ENCODE data around the gene TAF11L6. TPM values are rescaled to one million over a fixed set of nuclear protein-coding genes. Genes with fewer than 3 reads are reported as not detected.
"Not testable (repeated sequence)": the region's sequence is repeated elsewhere in the genome, so short reads cannot be mapped to it uniquely, and the experiment has no call there.

Gene TAF11L6
- total RNA-seq, 1 experiment from 2014 or later, result not detected

DNA sequence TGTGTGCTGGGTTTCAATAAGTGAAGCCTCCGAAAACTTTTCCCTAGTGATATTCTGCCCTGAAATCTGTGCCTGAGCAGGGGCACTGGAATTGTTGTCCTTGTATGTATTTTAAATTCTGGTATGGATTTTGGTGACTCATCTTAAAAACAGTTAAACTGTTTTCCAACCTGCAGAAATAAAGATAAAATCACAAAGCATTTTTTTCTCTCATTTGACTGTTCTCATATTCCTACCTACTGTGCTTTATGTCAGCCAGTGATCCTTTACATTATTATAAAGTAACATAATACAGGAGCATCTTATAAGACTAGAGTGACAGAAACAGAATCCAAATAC lies 41.3 kb upstream of the TAF11L6 start:
- no TSS peak for BruUV-seq (replicated peaks)

DNA sequence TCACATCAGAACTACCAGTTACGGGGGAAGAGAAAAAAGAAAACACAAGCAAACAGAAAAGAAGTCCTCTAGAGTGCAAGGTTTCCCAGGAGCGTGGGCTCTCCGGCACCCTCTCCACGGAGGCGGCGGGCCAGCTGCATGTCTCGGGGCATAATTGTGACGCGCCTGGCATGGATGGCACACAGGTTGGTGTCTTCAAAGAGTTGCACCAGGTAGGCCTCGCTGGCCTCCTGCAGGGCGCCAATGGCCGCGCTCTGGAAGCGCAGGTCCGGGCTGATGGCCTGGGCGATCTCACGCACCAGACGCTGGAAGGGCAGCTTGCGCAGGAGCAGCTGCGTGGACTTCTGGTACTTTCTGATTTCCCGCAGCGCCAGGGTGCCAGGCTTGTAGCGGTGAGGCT lies 37.2 kb upstream of the TAF11L6 start:
- DNase-seq; H3K4me3 ChIP-seq; H3K9me3 ChIP-seq (ENCODE audit: insufficient read depth, low read depth); POLR2A ChIA-PET (ENCODE audit: unreplicated experiment); intact Hi-C loops (cut with micrococcal nuclease; ENCODE audit: unreplicated experiment); H3K9me2 ChIP-seq (ENCODE audit: insufficient read depth); H3K27ac ChIP-seq; H3K4me1 ChIP-seq (replicated peaks; ENCODE audit: insufficient read depth); H4K20me1 ChIP-seq (ENCODE audit: insufficient read depth); H2AFZ ChIP-seq; H3K79me2 ChIP-seq (ENCODE audit: low read depth); H3K4me2 ChIP-seq; H3K36me3 ChIP-seq (ENCODE audit: low read depth); H3F3A ChIP-seq (ENCODE audit: insufficient read depth, low read depth); CTCF ChIA-PET; BruUV-seq (replicated peaks): not testable (repeated sequence)
- H3K27me3 ChIP-seq (ENCODE audit: insufficient read depth, low read depth), result peaks cover 22% of the 10 kb centered on the region; the same call in 1 of the 2 replicates

More for the DNA sequence above, 41.3 kb upstream of the TAF11L6 start:
- H3K4me3 ChIP-seq, result no peak overlapping the region
- TF ChIP-seq, protein P1, sequence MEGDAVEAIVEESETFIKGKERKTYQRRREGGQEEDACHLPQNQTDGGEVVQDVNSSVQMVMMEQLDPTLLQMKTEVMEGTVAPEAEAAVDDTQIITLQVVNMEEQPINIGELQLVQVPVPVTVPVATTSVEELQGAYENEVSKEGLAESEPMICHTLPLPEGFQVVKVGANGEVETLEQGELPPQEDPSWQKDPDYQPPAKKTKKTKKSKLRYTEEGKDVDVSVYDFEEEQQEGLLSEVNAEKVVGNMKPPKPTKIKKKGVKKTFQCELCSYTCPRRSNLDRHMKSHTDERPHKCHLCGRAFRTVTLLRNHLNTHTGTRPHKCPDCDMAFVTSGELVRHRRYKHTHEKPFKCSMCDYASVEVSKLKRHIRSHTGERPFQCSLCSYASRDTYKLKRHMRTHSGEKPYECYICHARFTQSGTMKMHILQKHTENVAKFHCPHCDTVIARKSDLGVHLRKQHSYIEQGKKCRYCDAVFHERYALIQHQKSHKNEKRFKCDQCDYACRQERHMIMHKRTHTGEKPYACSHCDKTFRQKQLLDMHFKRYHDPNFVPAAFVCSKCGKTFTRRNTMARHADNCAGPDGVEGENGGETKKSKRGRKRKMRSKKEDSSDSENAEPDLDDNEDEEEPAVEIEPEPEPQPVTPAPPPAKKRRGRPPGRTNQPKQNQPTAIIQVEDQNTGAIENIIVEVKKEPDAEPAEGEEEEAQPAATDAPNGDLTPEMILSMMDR (conservative IDR thresholded peaks at IDR 0.05), result no peak
- TF ChIP-seq EZH2 (IDR thresholded peaks at IDR 0.05; ENCODE audit: low read depth), result no peak
- CTCF ChIA-PET, result no interaction called here
- H3K4me2 ChIP-seq, result no peak overlapping the region
- POLR2A ChIA-PET (ENCODE audit: unreplicated experiment), result no interaction called here
- no peaks in the 10 kb centered on the region for H4K20me1 ChIP-seq (ENCODE audit: insufficient read depth)
- no peak overlapping the region for H3K27ac ChIP-seq
- intact Hi-C loops (cut with micrococcal nuclease; ENCODE audit: unreplicated experiment), result no loop called here
- H3K36me3 ChIP-seq (ENCODE audit: low read depth), result no peaks in the 10 kb centered on the region
- no peaks in the 10 kb centered on the region for H3K9me3 ChIP-seq (ENCODE audit: insufficient read depth, low read depth)
- no peaks in the 10 kb centered on the region for H3K4me1 ChIP-seq (replicated peaks; ENCODE audit: insufficient read depth)
- peaks cover 7% of the 10 kb centered on the region for H3K27me3 ChIP-seq (ENCODE audit: insufficient read depth, low read depth)
- no peaks in the 10 kb centered on the region for H3F3A ChIP-seq (ENCODE audit: insufficient read depth, low read depth)
- no peak for DNase-seq
- no peak overlapping the region for H2AFZ ChIP-seq
- H3K9me2 ChIP-seq (ENCODE audit: insufficient read depth), result no peaks in the 10 kb centered on the region
- no peaks in the 10 kb centered on the region for H3K79me2 ChIP-seq (ENCODE audit: low read depth)

- no peaks in the 10 kb centered on the region for H3K36me3 ChIP-seq (ENCODE audit: low read depth)
- POLR2A ChIA-PET (ENCODE audit: unreplicated experiment), result no interaction called here
- BruUV-seq (replicated peaks), result no TSS peak
- H3K79me2 ChIP-seq (ENCODE audit: low read depth), result no peaks in the 10 kb centered on the region
- no peak overlapping the region for H3K4me3 ChIP-seq
- no peak overlapping the region for H3K27ac ChIP-seq
- no peaks in the 10 kb centered on the region for H4K20me1 ChIP-seq (ENCODE audit: insufficient read depth)
- H2AFZ ChIP-seq, result no peak overlapping the region
- H3K9me2 ChIP-seq (ENCODE audit: insufficient read depth), result no peaks in the 10 kb centered on the region
- intact Hi-C loops (cut with micrococcal nuclease; ENCODE audit: unreplicated experiment), result no loop called here
- H3F3A ChIP-seq (ENCODE audit: insufficient read depth, low read depth), result no peaks in the 10 kb centered on the region
- TF ChIP-seq, protein P1 (conservative IDR thresholded peaks at IDR 0.05), result no peak
- TF ChIP-seq EZH2 (IDR thresholded peaks at IDR 0.05; ENCODE audit: low read depth), result no peak
- no peaks in the 10 kb centered on the region for H3K4me1 ChIP-seq (replicated peaks; ENCODE audit: insufficient read depth)
- peaks cover 28% of the 10 kb centered on the region; the same call in 1 of the 2 replicates for H3K27me3 ChIP-seq (ENCODE audit: insufficient read depth, low read depth)
- no peak for DNase-seq
- H3K9me3 ChIP-seq (ENCODE audit: insufficient read depth, low read depth), result no peaks in the 10 kb centered on the region
- CTCF ChIA-PET, result interaction anchor here (0.7 kb wide), 1 partner anchor 452 kb away, joined by 7 read pairs; no protein-coding TSS in a partner anchor
- H3K4me2 ChIP-seq, result no peak overlapping the region
Measured at GRCh38 chr5:17492770-17493169, 35.7 kb upstream of the TAF11L6 start.

GRCh38 chr5:17497446-17497845 lies 31.0 kb upstream of the TAF11L6 start:
- Histone ChIP-seq H3F3A (ENCODE audit: insufficient read depth, low read depth) (no peaks in the 10 kb centered on the region), H3K4me1 (replicated peaks; ENCODE audit: insufficient read depth) (no peaks in the 10 kb centered on the region), H4K20me1 (ENCODE audit: insufficient read depth) (no peaks in the 10 kb centered on the region), H3K9me2 (ENCODE audit: insufficient read depth) (no peaks in the 10 kb centered on the region), H3K4me2 (no peak overlapping the region), H3K4me3 (no peak overlapping the region), H3K9me3 (ENCODE audit: insufficient read depth, low read depth) (0 out of 2 replicates have a peak, but pooled peaks cover 5% of the 10 kb centered on the region), H2AFZ (no peak overlapping the region), H3K79me2 (ENCODE audit: low read depth) (no peaks in the 10 kb centered on the region), H3K27me3 (ENCODE audit: insufficient read depth, low read depth) (peaks cover 41% of the 10 kb centered on the region), H3K27ac (no peak overlapping the region), H3K36me3 (ENCODE audit: low read depth) (no peaks in the 10 kb centered on the region)
- intact Hi-C loops (cut with micrococcal nuclease; ENCODE audit: unreplicated experiment), result no loop called here
- no TSS peak for BruUV-seq (replicated peaks)
- no peak for DNase-seq
- TF ChIP-seq, protein P1 (conservative IDR thresholded peaks at IDR 0.05), result no peak
- no peak for TF ChIP-seq EZH2 (IDR thresholded peaks at IDR 0.05; ENCODE audit: low read depth)
- POLR2A ChIA-PET (ENCODE audit: unreplicated experiment), result no interaction called here
- CTCF ChIA-PET, result no interaction called here

DNA sequence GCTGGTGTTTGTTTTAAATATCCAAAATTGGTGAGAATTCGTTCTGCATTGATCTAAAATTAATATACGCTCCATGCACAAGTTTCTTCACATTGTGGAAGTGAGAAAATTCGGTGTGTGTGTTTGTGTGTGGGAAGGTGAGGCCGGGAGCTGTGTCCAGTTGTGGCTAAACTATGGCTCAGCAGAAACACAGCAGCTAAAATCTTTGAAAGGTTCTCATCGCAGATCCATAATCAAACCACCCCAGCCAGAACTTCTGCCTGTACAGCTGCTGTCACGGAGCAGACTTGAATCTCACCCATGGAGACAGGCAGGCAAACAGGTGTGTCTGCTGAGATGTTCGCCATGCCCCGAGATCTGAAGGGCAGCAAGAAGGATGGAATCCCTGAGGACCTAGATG lies 30.5 kb upstream of the TAF11L6 start, which contains the start of gene TAF11L2:
Gene TAF11L2 (plus strand): TSS at position 301 of the 400 bp plus-strand sequence.
- intact Hi-C loops (cut with micrococcal nuclease; ENCODE audit: unreplicated experiment); H3K27ac ChIP-seq; H3K4me2 ChIP-seq; H3F3A ChIP-seq (ENCODE audit: insufficient read depth, low read depth); H3K36me3 ChIP-seq (ENCODE audit: low read depth); H3K4me1 ChIP-seq (replicated peaks; ENCODE audit: insufficient read depth); H3K4me3 ChIP-seq; POLR2A ChIA-PET (ENCODE audit: unreplicated experiment); H3K9me3 ChIP-seq (ENCODE audit: insufficient read depth, low read depth); BruUV-seq (replicated peaks); DNase-seq; H3K9me2 ChIP-seq (ENCODE audit: insufficient read depth); H3K79me2 ChIP-seq (ENCODE audit: low read depth); H4K20me1 ChIP-seq (ENCODE audit: insufficient read depth); H2AFZ ChIP-seq; CTCF ChIA-PET: not testable (repeated sequence)
- H3K27me3 ChIP-seq (ENCODE audit: insufficient read depth, low read depth), result peaks cover 36% of the 10 kb centered on the region
